Measurements from ENCODE around the gene ZNF446. TPM values are rescaled to one million over a fixed set of nuclear protein-coding genes. Genes with fewer than 3 reads are reported as not detected.
"Not testable (repeated sequence)": the region's sequence is repeated elsewhere in the genome, so short reads cannot be mapped to it uniquely, and the experiment has no call there.

The ZNF446 gene
- total RNA-seq, 2 experiments from 2014 or later, result 3.7 to 3.9 TPM

DNA sequence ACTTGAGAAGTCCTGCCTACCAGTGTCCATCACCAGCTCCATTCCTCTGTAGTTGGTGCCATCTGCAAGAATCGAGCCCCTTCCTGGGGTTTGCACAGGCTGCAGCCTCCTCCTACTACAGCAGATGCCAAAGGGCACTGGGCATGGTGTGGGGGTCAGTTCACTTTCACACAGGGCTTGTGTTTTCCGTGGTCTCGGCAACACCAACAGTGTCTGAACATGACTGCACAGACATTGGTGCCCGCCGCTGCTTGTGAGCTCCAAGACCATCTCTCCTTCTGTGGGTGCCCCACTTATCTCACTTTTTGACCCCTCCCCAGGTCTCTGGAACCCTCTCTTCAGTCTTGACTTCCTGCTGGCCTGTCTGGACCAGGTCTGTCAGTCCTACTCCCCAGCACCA lies 15.2 kb downstream of the ZNF446 start:
- POLR2A ChIA-PET, result interaction anchor here (2.9 kb wide), 1 partner anchor 16 kb away, joined by 13 read pairs; the partner anchor contains the start of gene ZNF446
- CTCF ChIA-PET, result interaction anchor here (3.2 kb wide), 1 partner anchor 28 kb away, joined by 13 read pairs; the partner anchor contains the start of gene ZBTB45

DNA sequence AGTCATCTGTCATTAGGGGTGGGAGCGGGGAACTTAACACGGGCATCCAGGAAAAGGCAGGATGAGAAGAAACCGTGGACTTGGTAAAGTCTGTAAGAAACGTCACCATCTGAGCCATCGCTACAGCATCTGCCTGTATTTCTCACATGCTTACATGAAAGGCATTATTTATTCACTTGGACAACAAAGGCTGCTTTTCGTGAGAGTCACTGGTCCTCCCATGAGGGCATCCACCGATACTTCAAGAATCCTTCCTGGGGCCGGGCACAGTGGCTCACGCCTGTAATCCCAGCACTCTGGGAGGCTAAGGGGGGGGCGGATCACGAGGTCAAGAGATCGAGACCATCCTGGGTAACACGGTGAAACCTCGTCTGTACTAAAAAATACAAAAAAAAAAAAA lies 16.1 kb downstream of the ZNF446 start:
- ChIA-PET POLR2A (no interaction called here), CTCF (no interaction called here)

DNA sequence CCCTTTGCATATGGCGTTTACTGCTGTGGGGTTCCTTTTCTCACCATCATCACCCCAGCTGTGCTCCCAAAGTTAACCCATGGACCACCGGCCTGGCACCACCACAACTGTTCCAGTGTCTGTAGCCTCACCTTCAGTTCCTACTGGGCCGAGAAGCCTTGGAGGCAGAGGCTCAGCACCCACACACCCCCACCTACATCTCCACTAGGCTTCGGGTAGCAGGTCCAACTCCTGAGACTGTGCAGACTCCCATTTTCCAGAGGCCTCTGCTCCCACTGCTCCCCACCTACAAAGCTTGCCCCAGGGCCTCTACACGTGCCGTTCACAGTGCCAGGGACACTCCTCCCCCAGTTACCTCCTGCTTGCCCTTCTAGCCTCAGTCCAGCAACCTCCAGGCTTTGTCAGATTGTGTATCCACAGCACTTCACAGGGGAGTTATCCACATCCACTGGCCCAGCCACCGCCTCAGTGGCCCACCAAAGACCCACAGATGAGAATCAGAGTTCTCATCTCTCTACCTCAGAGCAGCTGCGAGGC lies 21.6 kb downstream of the ZNF446 start:
- CTCF ChIA-PET, result no interaction called here
- POLR2A ChIA-PET, result no interaction called here

GRCh38 chr19:58498316-58499020 lies 22.3 kb downstream of the ZNF446 start:
- POLR2A ChIA-PET, result interaction anchor here (1.6 to 2.7 kb wide), 2 partner anchors 15 to 21 kb away, joined by 5 to 9 read pairs; partner anchors contain the start of gene ZBTB45
- CTCF ChIA-PET, result interaction anchor here (1.0 to 4.0 kb wide), 3 partner anchors 10 to 23 kb away, joined by 3 to 20 read pairs (median 3); no protein-coding TSS in a partner anchor

DNA sequence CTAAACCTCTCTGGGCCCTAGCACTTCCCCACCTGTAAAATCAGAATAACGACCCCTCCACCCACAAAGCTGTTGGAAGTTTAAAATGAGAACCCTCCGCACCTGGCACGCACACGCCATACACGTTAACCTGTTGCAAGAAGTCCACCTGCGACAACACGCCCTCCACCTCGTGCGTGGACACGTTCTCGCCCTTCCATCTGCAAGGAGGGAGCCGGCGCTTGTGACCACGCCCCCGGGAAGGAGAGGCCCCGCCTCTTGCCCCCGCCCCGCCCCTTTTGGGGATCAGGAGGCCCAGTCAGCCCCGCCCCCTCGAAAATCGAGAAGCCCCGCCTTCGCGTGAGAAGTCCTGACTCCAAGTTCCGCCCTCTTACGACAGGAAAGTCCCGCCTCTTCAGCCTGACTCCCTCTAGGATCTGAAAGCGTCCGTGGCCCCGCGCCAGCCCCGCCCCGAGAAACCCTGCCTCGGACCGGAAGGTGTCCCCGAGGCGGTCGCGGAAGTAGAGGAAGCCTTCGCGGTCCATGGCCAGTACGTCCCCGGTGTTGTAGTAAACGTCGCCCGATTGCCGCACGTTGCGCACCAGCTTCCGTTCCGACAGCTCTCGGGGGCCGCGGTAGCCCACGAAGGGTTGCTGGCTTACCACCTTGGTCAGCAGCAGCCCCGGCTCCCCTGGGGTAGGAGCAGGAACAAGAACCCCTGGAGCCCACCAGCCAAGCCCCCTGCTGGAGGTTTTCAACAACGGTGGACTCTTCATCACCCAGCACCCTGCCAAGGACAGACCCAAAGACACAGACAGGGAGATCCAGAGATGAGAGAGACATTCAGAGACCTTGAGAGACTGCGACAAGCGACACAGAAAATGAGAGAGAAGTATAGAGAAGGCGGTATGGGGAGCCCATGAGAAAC lies 23.1 kb downstream of the ZNF446 start:
- ChIA-PET POLR2A (interaction anchor here (1.6 to 2.7 kb wide), 3 partner anchors 12 to 20 kb away, joined by 4 to 9 read pairs (median 5); partner anchors contain the start of genes SLC27A5 and ZBTB45), CTCF (interaction anchor here (1.0 to 4.0 kb wide), 6 partner anchors 10 to 280 kb away, joined by 3 to 20 read pairs (median 4); partner anchors contain the start of gene ZBTB45)

DNA sequence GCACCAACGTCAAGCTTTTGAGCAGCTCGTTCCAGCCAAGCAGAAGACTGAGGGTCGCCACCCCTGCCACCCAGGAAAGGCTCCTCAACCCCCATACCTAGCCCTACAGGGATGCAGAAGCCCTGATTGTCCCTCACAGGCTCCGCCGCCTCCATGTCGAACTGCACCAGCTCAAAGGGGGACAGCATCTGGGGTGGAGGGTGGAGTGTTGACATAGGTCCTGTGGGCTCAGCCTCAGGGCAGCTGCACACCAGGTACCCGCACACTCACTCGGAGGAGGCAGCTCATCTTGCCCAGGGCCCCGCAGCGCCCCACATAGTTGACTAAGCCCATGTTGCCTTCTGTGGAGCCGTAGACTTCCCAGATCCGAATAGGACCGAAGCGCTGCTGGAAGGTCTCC lies 24.1 kb downstream of the ZNF446 start:
- POLR2A ChIA-PET, result interaction anchor here (1.6 to 2.7 kb wide), 2 partner anchors 11 to 19 kb away, joined by 4 to 9 read pairs; partner anchors contain the start of genes SLC27A5 and ZBTB45
- CTCF ChIA-PET, result interaction anchor here (0.6 to 4.0 kb wide), 5 partner anchors 13 to 281 kb away, joined by 3 to 20 read pairs (median 6); partner anchors contain the start of gene ZBTB45

- CTCF ChIA-PET, result interaction anchor here (1.3 kb wide), 1 partner anchor 11 kb away, joined by 5 read pairs; no protein-coding TSS in a partner anchor
- POLR2A ChIA-PET, result not testable (repeated sequence)
Measured at GRCh38 chr19:58507602-58508223, 31.6 kb downstream of the ZNF446 start.

- CTCF ChIA-PET, result no interaction called here
- POLR2A ChIA-PET, result interaction anchor here (0.6 kb wide), 1 partner anchor 14 kb away, joined by 3 read pairs; no protein-coding TSS in a partner anchor
Measured at GRCh38 chr19:58509731-58510083, 33.6 kb downstream of the ZNF446 start.

DNA sequence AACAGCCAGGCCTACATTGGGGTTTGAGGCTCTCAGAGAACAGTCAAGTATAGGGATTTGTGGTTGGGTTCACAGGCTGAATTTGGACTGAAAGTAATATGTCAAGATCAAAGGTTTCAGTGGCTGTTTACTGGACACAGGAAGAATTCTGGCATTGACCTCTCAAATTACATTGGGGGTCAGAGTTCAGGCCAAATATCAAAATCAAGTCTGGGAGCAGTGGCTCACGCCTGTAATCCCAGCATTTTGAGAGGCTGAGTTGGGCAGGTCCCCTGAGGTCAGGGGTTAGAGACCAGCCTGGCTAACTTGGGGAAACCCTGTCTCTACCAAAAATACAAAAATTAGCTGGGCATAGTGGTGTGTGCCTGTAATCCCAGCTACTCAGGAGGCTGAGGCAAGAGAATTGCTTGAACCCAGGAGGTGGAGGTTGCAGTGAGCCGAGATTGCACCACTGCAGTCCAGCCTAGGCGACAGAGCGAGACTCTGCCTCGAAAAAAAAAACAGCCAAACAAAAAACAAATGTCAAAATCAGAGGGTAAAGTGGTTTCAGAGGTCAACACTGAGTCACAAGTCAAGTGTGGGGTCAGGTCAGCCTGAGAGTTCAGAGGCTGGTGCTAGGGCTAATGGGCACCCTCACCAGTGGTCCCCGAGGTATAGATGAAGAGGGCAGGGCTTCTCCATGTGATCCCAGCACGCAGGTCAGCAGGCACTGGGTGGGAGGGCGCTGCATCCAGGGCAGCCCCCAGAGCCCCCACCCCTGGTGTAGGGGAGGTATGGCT lies 34.1 kb downstream of the ZNF446 start:
- ChIA-PET POLR2A (interaction anchor here (0.6 to 1.2 kb wide), 2 partner anchors 10 to 11 kb away, joined by 3 to 4 read pairs; partner anchors contain the start of gene ZBTB45), CTCF (no interaction called here)

DNA sequence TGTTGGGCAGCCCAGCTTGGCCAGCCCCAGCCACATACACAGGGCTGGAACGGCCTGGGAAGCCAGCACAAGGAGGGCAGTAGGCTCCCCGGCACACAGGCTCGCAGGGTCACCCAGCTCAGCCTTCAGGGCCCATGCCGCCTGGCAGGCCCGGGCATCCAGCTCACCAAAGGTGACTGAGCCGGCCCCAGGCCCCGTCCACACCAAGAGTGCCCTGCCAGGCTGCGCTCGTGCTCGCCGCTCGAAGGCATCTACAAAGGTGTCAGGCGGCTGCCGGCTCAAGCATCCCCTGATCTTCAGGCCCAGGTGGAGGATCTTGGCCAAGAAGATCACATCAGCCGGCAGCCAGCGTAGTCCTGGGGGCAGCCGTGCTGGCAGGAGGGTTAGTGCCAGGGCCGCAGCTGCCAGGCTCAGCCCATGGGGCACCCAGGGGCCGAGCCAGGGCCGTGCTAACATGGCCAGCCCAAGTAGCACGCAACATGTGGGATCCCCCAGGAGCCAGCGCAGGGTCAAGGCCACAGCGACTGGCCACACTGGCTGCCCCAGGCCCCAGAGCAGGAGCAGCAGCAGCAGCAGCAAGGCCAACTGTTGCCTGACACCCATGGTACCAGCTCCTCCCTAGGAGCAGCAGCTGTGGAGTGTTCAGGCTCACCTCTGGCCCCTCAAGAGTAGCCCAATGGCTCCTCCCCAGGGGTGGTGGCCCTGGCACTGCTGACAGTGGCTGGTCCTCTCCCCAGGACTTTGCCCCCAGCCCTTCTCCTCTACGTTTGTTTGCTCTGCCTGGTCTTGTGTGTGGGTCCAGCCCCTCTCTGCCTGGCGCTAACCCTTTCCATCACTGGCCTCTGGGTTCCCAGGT lies 35.4 kb downstream of the ZNF446 start, which contains the start of gene SLC27A5:
Gene SLC27A5, minus strand, starts transcription at position 640 of the 856 bp plus-strand sequence. Its CDS starts 37 bp downstream, at position 603.
- ChIA-PET POLR2A (interaction anchor here (1.2 kb wide), 1 partner anchor 12 kb away, joined by 4 read pairs; no protein-coding TSS in a partner anchor), CTCF (interaction anchor here (1.9 kb wide), 1 partner anchor 70 kb away, joined by 4 read pairs; no protein-coding TSS in a partner anchor)

DNA sequence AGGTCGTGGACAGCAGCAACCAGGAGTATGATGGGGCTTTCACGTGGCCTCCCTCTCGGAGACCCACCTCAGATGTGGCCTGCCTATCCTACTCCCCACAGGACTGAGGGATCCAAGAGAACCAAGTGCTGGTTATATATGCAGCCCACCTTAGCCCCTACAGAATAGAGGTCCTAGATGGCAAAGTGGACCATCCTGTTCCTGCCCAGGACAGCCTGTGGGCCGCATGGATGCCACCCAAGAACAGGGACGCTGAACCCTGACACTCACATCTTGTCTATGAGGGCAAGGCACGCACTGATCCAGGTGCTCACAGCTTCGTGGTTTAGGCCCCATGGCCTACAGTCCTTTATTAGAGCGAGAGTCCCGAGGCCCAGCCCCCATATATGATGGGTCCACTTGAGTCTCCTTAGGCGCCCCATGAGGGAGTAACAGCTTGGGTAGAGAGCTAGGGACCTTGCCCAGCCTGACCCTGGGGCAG lies 37.1 kb downstream of the ZNF446 start:
- ChIA-PET CTCF (interaction anchor here (1.0 to 3.2 kb wide), 9 partner anchors 13 to 68 kb away, joined by 3 to 20 read pairs (median 6); partner anchors contain the start of gene CHMP2A), POLR2A (interaction anchor here (0.7 to 1.5 kb wide), 7 partner anchors 14 to 166 kb away, joined by 3 to 5 read pairs (median 3); partner anchors contain the start of genes TRIM28 and UBE2M)

DNA sequence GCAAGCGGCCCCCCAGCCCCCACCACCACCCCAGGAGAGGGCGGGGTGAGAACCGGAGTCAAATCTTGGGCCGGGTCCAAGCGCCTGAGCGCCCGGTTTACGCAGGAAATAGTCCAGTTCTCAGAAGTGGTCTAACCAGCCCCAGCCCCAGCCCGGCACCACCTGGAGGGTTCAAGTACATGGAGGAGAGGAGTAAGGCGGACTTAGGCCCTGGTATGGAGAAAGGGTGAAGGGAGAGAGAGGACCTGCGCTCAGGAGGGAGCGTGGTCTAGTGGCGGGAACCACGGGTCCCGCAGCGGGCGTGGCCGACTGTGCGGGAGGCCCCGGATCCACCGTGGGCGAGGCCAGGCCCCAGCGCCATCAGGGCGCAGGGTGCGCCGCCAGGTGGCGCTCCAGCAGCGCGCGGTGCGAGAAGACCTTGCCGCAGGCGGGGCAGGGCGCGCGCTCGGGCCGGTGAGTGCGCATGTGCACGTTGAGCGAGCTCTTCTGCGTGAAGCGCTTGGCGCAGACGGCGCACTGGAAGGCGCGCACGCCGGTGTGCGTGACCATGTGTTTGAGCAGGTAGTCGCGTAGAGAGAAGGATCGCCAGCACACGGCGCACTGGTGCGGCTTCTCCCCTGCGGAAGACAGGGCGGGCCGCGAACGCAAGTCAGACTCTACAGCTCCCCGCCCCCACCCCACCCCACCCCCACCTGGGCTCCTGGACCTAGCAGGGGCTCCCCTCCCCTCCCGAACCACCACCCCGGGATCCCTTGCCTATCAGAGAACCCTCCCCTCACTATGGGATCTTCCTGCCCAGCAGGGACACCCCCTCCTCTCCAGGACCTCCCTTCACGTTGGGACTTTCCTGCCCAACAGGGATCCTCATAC lies 37.8 kb downstream of the ZNF446 start:
- POLR2A ChIA-PET, result interaction anchor here (0.7 to 1.5 kb wide), 7 partner anchors 15 to 151 kb away, joined by 3 to 5 read pairs (median 3); partner anchors contain the start of genes TRIM28 and UBE2M
- CTCF ChIA-PET, result interaction anchor here (0.7 to 3.2 kb wide), 12 partner anchors 14 to 67 kb away, joined by 3 to 20 read pairs (median 4); partner anchors contain the start of gene CHMP2A

DNA sequence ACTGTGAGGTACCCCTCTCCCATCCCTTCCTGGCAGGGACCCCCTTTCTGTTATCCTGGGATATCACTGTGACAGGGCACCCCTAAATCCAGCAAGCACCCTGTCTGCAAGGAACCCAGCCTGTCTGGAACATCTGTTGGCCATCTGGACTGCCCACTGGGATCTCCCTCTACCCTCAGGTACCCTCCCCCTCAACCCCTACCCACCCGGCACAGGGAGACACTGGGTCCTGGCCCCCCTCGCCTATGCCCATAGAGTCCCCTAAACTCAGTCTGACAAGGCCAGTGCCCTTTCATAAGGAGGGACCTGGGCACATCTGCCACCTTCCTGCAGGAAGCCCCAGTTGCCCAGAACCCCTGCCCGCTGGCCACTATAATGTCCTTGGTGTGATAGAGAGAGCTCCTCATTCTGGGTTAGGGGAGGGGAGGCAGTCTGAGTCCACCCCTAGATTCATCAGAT lies 38.4 kb downstream of the ZNF446 start:
- ChIA-PET POLR2A (interaction anchor here (0.8 to 1.5 kb wide), 6 partner anchors 15 to 152 kb away, joined by 3 to 5 read pairs (median 4); partner anchors contain the start of genes TRIM28 and UBE2M), CTCF (interaction anchor here (0.7 to 3.2 kb wide), 13 partner anchors 14 to 66 kb away, joined by 3 to 20 read pairs (median 4); partner anchors contain the start of gene CHMP2A)

DNA sequence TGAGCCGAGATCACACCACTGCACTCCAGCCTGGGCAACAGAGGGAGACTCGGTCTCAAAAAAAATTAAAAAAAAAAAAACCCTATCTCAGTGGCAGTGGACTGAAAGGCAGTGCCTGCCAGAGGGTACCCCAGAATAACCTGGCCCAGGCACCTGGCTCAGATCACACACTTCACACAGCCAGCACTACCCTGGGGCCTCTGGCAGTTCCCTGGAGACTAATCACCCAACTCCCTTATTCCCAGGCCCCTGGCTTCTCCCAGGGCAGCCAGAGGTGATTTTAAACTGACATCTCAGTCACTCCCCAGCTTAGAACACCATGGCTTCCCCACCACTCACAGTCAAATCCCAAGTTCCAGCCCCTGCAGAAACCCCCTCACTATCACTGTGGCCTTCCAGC lies 39.1 kb downstream of the ZNF446 start:
- ChIA-PET POLR2A (no interaction called here), CTCF (interaction anchor here (0.9 to 3.2 kb wide), 3 partner anchors 15 to 66 kb away, joined by 3 to 20 read pairs (median 9); no protein-coding TSS in a partner anchor)

GRCh38 chr19:58516246-58516836 lies 40.2 kb downstream of the ZNF446 start:
- POLR2A ChIA-PET, result interaction anchor here (0.6 kb wide), 1 partner anchor 27 kb away, joined by 3 read pairs; the partner anchor contains the start of gene TRIM28
- CTCF ChIA-PET, result interaction anchor here (0.8 to 1.9 kb wide), 2 partner anchors 16 to 122 kb away, joined by 3 to 6 read pairs; no protein-coding TSS in a partner anchor
